Measurements from ENCODE around the gene OMP. TPM values are rescaled to one million over a fixed set of nuclear protein-coding genes. Genes with fewer than 3 reads are reported as not detected.

Gene OMP
- total and polyA plus RNA-seq, 2 of the 4 experiments (the other 2 are of a cell fraction) = 0.27 TPM; not detected in 1

DNA sequence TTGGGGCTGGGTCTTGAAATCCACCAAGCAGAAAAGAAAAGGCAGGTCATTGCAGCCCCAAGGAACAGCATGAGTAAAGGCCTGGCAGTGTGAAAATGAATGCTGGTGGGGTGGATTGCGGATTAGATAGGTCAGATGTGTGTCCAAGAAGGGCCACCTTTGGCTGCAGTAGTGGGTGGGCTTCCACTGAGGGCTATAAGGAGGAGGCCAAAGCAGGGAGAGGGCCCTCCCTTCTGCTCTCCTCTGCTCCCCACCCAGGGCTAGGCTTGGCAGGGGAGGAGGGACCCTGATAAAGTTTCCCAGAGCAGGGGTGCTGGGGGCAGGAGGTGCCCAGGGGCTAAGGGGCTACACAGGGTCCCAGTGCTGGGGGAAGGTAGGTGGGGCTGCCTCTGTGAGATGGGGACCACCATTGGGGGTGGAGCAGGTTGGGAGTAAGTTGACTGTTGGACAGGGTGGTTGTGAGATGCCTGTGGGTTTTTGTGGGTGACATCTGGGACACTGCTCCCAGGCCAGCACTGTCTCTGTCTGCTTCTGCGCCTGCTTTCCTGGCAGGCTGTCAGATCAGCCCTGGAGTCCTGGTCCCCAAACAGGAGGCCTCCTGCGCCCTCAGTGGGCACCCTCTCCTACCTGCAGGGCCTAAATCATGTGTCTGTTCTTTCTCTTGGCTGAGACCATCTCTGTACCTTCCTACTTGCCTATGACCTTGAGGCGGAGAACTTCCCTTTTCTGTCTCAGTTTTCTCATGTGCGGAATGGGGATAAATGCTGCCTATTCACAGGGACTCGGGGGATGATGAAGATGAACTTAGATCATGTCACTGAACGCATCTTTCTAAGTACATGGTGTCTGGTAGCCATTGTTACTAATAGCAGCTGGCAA lies 33.9 kb upstream of the OMP start (continued):
- no peak for TF ChIP-seq SMC3 (IDR thresholded peaks at IDR 0.05; ENCODE audit: low read depth, low read length)

DNA sequence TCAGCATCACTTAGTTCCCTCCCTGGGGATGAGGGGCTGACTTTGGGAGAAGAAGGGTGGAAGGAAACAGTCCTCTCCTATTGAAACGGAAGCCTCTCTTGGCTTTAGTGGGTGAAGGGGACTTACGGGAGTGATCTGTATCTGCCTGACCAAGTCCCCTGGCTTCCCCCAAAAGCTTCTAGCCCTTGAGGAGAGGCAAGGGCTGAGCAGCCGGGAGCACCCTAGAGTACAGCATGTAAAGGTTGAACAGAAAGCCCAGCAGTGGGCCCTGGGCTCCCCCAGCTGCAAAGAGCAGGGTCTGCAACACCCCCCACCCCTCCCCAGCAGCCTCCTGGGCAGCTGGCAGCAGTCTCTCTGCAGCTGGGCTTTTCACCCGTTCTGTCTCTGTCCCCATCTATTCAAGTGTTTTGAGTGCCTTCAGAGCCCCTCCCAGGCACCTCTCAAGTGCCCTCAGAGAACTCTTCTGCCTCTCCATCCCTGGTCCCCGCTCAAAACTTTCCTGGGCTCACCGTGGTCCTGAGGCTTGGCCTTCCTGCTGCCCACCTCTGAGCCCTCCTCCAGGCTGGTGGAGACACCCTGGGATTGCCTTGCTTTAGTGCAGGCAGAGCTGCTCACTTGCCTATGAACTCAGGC lies 33.2 kb upstream of the OMP start:
- no peak overlapping the region for H3K9ac ChIP-seq (ENCODE audit: low read depth, low read length)
- no TSS peak for BruUV-seq (replicated peaks)
- no peaks in the 10 kb centered on the region for H3K9me3 ChIP-seq (ENCODE audit: control insufficient read depth, insufficient read depth, low read length)
- peaks cover 19% of the 10 kb centered on the region for H3K9me1 ChIP-seq (ENCODE audit: insufficient read depth, low read length)
- no peaks in the 10 kb centered on the region for H3K27me3 ChIP-seq (ENCODE audit: control insufficient read depth, insufficient read depth, low read length)
- H3K27ac ChIP-seq (ENCODE audit: insufficient read depth, low read length) = no peak overlapping the region
- H2BK15ac ChIP-seq (ENCODE audit: low read depth, low read length) = no peak overlapping the region
- H3K4me3 ChIP-seq (ENCODE audit: insufficient read depth, low read depth, low read length) = no peak overlapping the region
- no peak overlapping the region for H3K23ac ChIP-seq (ENCODE audit: low read depth, low read length)
- no peak overlapping the region for H2BK20ac ChIP-seq (ENCODE audit: low read depth, low read length)
- TF ChIP-seq CTCF (conservative IDR thresholded peaks at IDR 0.05; ENCODE audit: low read depth, low read length) (no peak), POLR2A (IDR thresholded peaks at IDR 0.05; ENCODE audit: low read depth, low read length) (no peak), CHD1 (IDR thresholded peaks at IDR 0.05; ENCODE audit: low read depth, low read length) (no peak), MAFK (IDR thresholded peaks at IDR 0.05; ENCODE audit: low read depth, low read length) (no peak), RFX5 (IDR thresholded peaks at IDR 0.05; ENCODE audit: low read depth, low read length) (no peak)
- TF ChIP-seq, protein P1, sequence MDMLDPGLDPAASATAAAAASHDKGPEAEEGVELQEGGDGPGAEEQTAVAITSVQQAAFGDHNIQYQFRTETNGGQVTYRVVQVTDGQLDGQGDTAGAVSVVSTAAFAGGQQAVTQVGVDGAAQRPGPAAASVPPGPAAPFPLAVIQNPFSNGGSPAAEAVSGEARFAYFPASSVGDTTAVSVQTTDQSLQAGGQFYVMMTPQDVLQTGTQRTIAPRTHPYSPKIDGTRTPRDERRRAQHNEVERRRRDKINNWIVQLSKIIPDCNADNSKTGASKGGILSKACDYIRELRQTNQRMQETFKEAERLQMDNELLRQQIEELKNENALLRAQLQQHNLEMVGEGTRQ (IDR thresholded peaks at IDR 0.05; ENCODE audit: low read depth, low read length) = no peak
- H3K79me1 ChIP-seq (ENCODE audit: low read depth in 1 of 2, low read length in 2 of 2) = peaks cover 15 to 47% of the 10 kb centered on the region in 2 experiments; a peak in 3 of 4 replicates
- no peak overlapping the region for H3K56ac ChIP-seq (ENCODE audit: extremely low read depth, insufficient read depth, low read length)
- H3K18ac ChIP-seq (ENCODE audit: low read depth, low read length) = no peak overlapping the region
- no peak overlapping the region for H3K4ac ChIP-seq (ENCODE audit: low read depth, low read length)
- no peak overlapping the region for H4K91ac ChIP-seq (ENCODE audit: insufficient read depth, low read depth, low read length)
- no peak overlapping the region for H4K5ac ChIP-seq (ENCODE audit: low read depth, low read length)
- peaks cover 8% of the 10 kb centered on the region for H4K20me1 ChIP-seq (ENCODE audit: insufficient read depth, low read length)
- no peak overlapping the region for H2BK120ac ChIP-seq (ENCODE audit: low read depth, low read length)
- ATAC-seq (ENCODE audit: low read depth) (no peak), DNase-seq (no peak)
- 66% methylated on average over 3 of the region's 6 CpGs; no CpG with 5 or more reads in 1 of the 2 experiments for WGBS, 2 experiments (ENCODE audit: extremely low coverage in 2 of 2, insufficient read length in 1 of 2)
- no peak overlapping the region for H2AK9ac ChIP-seq (replicated peaks; ENCODE audit: low read depth, low read length, poor library complexity)
- POLR2A ChIA-PET (ENCODE audit: unreplicated experiment) = no interaction called here
- H3K14ac ChIP-seq (replicated peaks; ENCODE audit: low read depth, low read length) = no peak overlapping the region
- CTCF ChIA-PET = no interaction called here
- no peak overlapping the region for H2AFZ ChIP-seq (replicated peaks; ENCODE audit: low read length, poor library complexity)
- no peak overlapping the region for H2AK5ac ChIP-seq (ENCODE audit: low read depth, low read length)
- intact Hi-C loops (cut with micrococcal nuclease) = no loop called here
- no peak overlapping the region for H4K8ac ChIP-seq (ENCODE audit: low read depth in 2 of 2, low read length in 2 of 2)
- dilution Hi-C loops (cut with HindIII; ENCODE audit: low sequenced_read_pairs, unreplicated experiment) = no loop called here
- no peaks in the 10 kb centered on the region for H3K36me3 ChIP-seq (ENCODE audit: control insufficient read depth, insufficient read depth, low read length)
- no peak overlapping the region for H3K4me2 ChIP-seq (ENCODE audit: low read depth, low read length)
- in situ Hi-C loops (cut with MboI; ENCODE audit: low sequenced_read_pairs) = no loop called here
- no peak overlapping the region for H2BK5ac ChIP-seq (ENCODE audit: low read depth, low read length, poor library complexity, severe bottlenecking)
- H3K4me1 ChIP-seq (ENCODE audit: control insufficient read depth, insufficient read depth, low read length) = peaks cover 38% of the 10 kb centered on the region

Measured in IMR-90 (cell line).